ENCODE results near the gene BCL6.

DNA sequence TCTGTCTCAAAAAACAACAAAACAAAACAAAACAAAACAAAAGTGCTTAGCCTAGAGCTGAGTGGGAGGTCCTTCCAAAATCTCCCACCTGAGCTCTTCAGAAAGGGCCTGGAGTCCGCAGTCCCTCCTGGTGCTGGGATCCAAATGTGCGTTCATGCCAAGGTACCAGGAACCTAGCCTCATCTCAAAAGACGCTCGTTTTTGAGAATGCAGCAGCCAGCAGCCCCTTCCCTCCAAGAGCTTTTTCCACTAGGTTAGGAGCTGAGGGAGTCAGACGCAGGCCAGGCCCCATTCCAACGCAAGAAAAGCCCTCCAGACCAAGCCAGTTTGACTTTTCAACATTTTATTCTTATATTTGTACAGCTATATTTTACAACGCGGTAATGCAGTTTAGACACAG is 24.2 kb downstream of the BCL6 start:
- TF ChIP-seq, protein P1, sequence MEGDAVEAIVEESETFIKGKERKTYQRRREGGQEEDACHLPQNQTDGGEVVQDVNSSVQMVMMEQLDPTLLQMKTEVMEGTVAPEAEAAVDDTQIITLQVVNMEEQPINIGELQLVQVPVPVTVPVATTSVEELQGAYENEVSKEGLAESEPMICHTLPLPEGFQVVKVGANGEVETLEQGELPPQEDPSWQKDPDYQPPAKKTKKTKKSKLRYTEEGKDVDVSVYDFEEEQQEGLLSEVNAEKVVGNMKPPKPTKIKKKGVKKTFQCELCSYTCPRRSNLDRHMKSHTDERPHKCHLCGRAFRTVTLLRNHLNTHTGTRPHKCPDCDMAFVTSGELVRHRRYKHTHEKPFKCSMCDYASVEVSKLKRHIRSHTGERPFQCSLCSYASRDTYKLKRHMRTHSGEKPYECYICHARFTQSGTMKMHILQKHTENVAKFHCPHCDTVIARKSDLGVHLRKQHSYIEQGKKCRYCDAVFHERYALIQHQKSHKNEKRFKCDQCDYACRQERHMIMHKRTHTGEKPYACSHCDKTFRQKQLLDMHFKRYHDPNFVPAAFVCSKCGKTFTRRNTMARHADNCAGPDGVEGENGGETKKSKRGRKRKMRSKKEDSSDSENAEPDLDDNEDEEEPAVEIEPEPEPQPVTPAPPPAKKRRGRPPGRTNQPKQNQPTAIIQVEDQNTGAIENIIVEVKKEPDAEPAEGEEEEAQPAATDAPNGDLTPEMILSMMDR (IDR thresholded peaks at IDR 0.05; ENCODE audit: insufficient read depth, low read depth, low read length): no peak
- no peak for TF ChIP-seq EZH2 (IDR thresholded peaks at IDR 0.05; ENCODE audit: insufficient read depth, low read length)
